HG03108 (cell line): ENCODE data around the gene TICAM1.
"Not testable (repeated sequence)": the region's sequence is repeated elsewhere in the genome, so short reads cannot be mapped to it uniquely, and the experiment has no call there.

ENCODE experiments used
- ATAC-seq: cut with Tn5 transposase; IDR thresholded peaks from one replicate; pipeline ENCODE4 v1.9.1; 2021; ENCODE audit warnings: moderate library complexity; ENCODE audit not compliant: unreplicated experiment

TICAM1 gene

GRCh38 chr19:4845975-4846374 is 14.5 kb upstream of the TICAM1 start:
- ATAC-seq, result not testable (repeated sequence)

GRCh38 chr19:4844348-4845179 is 13.1 kb upstream of the TICAM1 start:
- no peak for ATAC-seq

GRCh38 chr19:4843647-4843965 is 12.1 kb upstream of the TICAM1 start:
- no peak for ATAC-seq

- ATAC-seq, result no peak
Measured at GRCh38 chr19:4839192-4839591, 7.7 kb upstream of the TICAM1 start.

GRCh38 chr19:4832776-4833175 is 1.3 kb upstream of the TICAM1 start:
- no peak for ATAC-seq

GRCh38 chr19:4831979-4832340 is 448 bp upstream of the TICAM1 start:
- ATAC-seq, result not testable (repeated sequence)

- ATAC-seq, result no peak
Measured at GRCh38 chr19:4830768-4831265, 695 bp downstream of the TICAM1 start.

- ATAC-seq, result no peak
Measured at GRCh38 chr19:4830332-4830731, 1.2 kb downstream of the TICAM1 start.

GRCh38 chr19:4829001-4829712 is 2.4 kb downstream of the TICAM1 start:
- no peak for ATAC-seq

GRCh38 chr19:4823577-4823976 is 7.9 kb downstream of the TICAM1 start:
- ATAC-seq, result no peak

GRCh38 chr19:4822354-4822753 is 9.2 kb downstream of the TICAM1 start:
- not testable (repeated sequence) for ATAC-seq

- no peak for ATAC-seq
Measured at GRCh38 chr19:4821265-4821664, 10.2 kb downstream of the TICAM1 start.

GRCh38 chr19:4817467-4818277 is 13.8 kb downstream of the TICAM1 start:
- no peak for ATAC-seq

GRCh38 chr19:4816950-4817278 is 14.6 kb downstream of the TICAM1 start:
- ATAC-seq, result no peak

- no peak for ATAC-seq
Measured at GRCh38 chr19:4816202-4816949, 15.1 kb downstream of the TICAM1 start.

GRCh38 chr19:4815426-4816201 is 15.9 kb downstream of the TICAM1 start:
- ATAC-seq, result no peak

- ATAC-seq, result no peak
Measured at GRCh38 chr19:4814625-4815425, 16.7 kb downstream of the TICAM1 start.

- no peak for ATAC-seq
Measured at GRCh38 chr19:4811328-4812131, 20.0 kb downstream of the TICAM1 start.

GRCh38 chr19:4807188-4807587 is 24.3 kb downstream of the TICAM1 start:
- ATAC-seq, result no peak
